ENCODE results near the gene SMIM32.

GRCh38 chr5:136242136-136242535, 49.2 kb upstream of the SMIM32 start:
- TF ChIP-seq CTCF (IDR thresholded peaks at IDR 0.05) (no peak), POLR2A (IDR thresholded peaks at IDR 0.05) (no peak)

Measured in right lobe of liver (tissue), 4 donors.